ENCODE data around the gene DDI2.

DNA sequence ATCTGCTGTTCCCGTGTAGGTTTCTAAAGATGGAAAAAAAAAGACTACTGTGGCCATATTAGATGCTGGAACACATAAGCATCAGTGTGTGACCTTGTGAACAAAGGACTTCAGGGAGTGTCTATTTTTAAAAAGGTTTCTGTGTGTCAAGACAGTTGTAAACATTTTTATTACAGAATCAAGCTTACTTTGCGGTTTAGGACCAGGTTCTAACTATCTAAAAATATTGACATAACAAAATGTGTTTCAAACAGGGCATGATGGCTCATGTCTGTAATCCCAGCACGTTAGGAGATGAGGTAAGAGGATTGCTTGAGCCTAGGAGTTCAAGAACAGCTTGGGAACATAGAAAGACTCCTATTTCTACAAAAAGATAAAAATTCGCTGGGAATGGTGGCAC lies 7.1 kb upstream of the DDI2 start:
- no peak for TF ChIP-seq EZH2phosphoT487 (IDR thresholded peaks at IDR 0.05; ENCODE audit: borderline replicate concordance, low read depth, low read length)
- TF ChIP-seq CTCF (conservative IDR thresholded peaks at IDR 0.05; ENCODE audit: low read length): no peak
